Neural progenitor cell (in vitro differentiated cells): ENCODE results near the gene NUDT4B.
"Not testable (repeated sequence)": the region's sequence is repeated elsewhere in the genome, so short reads cannot be mapped to it uniquely, and the experiment has no call there.

Source experiments
- EZH2 ChIP-seq: fragments of 200-600 bp; sonication (generic); IDR thresholded peaks from 2 replicates; pipeline ENCODE4 v1.6.1; 2017; ENCODE audit warnings: antibody characterized with exemption, mild to moderate bottlenecking, moderate library complexity
- TF ChIP-seq, protein P1 (sequence below): fragments of 200-600 bp; sonication (generic); IDR thresholded peaks from 2 replicates; pipeline ENCODE4 v1.5.1; 2017; ENCODE audit warnings: antibody characterized with exemption, mild to moderate bottlenecking

DNA sequence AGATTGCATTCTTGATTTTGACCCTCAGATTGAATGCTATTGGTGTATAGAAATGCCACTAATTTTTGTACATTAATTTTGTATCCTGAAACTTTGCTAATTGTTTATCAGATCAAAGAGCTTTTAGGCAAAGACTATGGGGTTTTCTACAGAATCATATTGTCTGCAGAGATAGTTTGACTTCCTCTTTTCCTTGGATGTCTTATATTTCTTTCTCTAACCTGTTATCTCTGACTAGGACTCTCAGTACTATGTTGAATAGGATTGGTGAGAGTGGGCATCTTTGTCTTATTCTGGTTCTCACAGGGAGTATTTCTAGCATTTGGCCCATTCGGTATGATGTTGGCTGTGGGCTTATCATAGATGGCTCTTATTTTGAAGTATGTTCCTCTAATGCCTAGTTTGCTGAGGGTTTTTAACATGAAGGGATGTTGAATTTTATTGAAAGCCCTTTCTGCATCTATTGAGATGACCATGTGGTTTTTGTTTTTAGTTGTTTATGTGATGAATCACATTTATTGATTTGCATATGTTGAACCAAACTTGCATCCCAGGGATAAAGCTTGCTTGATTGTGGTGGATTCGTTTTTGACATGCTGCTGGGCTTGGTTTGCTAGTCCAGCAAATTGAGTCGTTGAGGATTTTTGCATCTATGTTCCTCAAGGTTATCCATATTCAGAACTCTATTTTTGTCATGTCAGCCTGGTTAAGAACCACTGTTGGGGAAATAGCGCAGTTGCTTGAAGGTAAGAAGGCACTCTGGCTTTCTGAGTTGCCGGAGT is 16.9 kb downstream of the NUDT4B start:
- TF ChIP-seq, protein P1, sequence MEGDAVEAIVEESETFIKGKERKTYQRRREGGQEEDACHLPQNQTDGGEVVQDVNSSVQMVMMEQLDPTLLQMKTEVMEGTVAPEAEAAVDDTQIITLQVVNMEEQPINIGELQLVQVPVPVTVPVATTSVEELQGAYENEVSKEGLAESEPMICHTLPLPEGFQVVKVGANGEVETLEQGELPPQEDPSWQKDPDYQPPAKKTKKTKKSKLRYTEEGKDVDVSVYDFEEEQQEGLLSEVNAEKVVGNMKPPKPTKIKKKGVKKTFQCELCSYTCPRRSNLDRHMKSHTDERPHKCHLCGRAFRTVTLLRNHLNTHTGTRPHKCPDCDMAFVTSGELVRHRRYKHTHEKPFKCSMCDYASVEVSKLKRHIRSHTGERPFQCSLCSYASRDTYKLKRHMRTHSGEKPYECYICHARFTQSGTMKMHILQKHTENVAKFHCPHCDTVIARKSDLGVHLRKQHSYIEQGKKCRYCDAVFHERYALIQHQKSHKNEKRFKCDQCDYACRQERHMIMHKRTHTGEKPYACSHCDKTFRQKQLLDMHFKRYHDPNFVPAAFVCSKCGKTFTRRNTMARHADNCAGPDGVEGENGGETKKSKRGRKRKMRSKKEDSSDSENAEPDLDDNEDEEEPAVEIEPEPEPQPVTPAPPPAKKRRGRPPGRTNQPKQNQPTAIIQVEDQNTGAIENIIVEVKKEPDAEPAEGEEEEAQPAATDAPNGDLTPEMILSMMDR, result not testable (repeated sequence)
- not testable (repeated sequence) for TF ChIP-seq EZH2
